Fibroblast of skin of left biceps (primary cell): ENCODE measurements around the gene PRM3.
A peak's percentile ranks its signal among the peaks of the same experiment; 100 is the strongest.

Experiments used
- DNase-seq, 2 experiments: peaks; one replicate each; pipeline ENCODE4 v3.0.0-alpha.2; 2013; ENCODE audit warnings: low read depth in 2 of 2

PRM3 gene

DNA sequence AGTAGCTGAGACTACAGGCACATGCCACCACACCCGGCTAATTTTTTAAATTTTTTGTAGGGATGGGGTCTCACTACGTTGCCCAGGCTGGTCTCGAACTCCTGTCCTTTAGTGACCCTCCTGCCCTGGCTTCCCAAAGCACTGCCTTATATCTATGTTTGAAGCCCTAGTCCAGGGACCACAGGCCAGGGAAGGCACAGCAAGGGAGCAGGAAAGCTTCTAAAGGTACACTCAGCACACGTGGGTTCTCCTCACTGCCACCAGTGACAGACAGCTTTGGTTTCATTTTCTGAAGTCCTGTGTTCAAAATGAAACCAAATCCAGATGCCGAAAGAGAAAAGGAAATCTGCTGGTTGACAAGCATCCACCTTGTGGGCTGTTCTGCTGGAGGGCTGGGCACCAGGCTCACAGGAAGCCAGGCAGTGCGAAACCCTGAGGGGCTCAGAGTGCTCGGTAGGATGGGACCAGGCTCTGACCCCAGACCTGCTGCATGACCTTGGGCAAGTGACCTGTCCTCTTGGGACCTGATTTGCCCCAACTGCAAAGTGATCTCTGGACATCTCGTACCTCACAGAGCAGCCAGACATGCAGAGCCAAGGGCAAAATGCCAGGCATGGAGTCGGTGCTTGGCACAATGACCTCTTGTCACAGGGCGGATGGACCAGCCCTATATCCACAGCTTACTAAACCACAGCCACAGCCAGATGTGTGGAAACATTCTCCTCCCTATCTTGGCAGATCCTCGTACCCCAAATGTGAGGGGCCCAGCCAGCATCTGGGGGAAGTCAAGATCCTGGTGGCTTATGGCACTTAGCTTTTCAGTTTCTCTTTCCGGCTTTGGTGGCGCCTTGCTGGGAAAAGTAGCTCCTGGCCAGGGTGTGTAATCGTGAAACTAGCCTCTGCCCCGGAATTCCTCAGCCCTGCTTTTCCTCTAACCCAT lies 14.6 kb downstream of the PRM3 start:
- no peak for DNase-seq

DNA sequence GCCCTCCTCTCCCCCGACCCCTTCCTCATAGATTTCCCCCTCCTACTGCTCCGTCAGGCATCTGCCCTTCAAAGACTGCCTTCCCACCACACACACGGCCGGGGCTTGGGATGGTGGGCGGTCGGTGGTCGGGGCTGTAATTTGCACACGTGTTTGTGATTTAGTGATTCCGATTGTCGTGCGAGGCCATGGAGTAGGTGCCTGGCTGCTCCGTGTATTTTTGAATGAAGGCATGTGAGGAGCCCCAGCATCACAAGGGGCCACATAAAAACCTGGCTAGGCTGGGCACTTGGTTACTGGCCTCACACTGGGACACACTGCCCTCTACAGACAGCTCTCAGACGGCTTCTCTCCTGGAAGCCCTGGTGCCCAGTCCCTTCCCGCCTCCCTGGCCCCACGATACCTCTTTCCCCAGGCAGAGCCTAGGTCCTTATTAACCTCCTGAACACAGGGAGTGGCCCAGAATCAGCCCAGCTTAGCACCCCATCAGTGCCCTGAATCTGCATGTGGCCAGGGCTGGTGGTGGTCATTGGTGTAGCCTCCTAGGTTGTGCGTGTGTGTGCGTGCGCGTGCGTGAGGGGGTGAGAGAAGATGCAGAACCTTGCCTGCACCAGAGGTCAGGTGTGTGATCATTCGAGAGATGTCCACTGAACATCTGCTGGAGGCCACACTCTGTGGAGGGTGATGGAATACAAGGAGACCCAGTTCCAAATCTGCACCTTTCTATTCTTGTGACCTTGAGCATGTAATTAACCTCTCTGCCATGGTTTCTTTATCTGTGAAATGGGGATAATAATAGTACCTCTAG lies 16.1 kb downstream of the PRM3 start:
- DNase-seq = peak; percentile 42 to 44

DNA sequence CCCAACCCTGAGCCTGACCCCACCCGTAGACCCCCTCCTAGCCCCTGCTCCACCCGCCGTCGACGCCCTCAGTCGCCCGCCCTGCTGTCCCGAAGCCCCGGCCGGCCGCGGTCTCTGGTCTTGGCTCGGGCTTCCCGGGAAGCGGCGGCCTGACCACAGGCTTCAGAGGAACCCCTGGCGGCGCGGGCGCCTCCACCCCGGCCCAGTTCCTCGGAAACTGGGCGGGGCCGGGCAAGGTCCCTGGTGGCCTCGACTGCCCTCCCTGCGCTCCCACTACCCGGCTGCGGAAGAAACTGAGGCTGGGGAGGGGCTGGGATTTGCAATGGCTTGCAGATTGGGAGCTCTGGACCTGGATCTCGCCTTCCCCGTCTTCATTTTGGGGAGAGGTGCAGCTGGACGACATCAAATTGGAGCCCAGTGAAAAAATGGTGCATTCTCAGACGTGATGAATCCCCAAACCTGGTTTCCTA lies 16.7 kb downstream of the PRM3 start:
- DNase-seq = no peak

DNA sequence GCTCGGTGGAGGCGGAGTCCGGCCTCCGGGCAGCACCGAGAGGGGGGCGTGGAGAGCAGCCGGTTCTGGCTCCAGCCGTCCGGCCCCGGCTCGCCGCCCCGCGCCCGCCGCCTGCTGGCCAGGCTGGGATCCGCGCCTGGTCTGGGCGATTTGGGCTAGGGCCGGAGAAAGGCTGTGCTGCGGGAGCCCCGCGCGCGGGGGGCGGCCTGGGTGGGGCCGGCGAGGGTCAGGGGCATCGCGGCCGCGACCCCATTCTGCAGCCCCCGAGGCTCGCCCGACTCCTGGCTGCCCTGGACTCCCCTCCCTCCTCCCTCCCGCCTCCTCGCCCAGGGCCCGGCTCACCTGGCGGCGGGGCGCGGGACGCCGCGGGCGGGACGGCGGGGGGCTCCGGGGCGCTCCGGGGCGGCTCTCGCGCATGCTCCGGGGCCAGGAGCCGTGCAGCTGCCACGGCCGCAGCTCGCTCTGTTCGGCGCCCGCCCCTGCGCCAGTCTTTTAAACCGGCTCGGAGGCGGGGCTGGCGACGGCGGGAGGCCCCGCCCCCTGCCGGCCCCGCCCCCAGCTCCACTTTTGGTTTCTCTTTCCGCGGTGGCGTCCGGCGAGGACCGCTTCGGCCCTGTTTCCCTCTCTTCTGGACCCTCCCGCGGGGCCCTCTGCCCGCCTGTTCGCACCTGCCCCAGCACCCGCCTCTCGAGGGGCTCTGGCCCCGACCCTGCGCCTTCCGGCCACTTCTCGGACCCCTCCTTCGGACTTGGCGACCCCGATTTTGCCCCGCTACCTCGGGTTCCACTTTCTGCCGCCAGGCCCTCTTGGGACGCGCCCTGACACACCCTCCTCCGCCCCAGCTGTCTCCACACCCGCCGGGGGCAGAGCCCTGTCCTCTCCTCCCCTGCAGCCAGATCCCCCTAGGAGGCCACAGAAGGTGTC lies 17.4 kb downstream of the PRM3 start, which contains the start of gene SOCS1:
Gene SOCS1, minus strand, starts transcription at position 468 of the 924 bp plus-strand sequence. CDS start 726 bp downstream, outside the sequence.
- peak; percentile 72 to 74 for DNase-seq

DNA sequence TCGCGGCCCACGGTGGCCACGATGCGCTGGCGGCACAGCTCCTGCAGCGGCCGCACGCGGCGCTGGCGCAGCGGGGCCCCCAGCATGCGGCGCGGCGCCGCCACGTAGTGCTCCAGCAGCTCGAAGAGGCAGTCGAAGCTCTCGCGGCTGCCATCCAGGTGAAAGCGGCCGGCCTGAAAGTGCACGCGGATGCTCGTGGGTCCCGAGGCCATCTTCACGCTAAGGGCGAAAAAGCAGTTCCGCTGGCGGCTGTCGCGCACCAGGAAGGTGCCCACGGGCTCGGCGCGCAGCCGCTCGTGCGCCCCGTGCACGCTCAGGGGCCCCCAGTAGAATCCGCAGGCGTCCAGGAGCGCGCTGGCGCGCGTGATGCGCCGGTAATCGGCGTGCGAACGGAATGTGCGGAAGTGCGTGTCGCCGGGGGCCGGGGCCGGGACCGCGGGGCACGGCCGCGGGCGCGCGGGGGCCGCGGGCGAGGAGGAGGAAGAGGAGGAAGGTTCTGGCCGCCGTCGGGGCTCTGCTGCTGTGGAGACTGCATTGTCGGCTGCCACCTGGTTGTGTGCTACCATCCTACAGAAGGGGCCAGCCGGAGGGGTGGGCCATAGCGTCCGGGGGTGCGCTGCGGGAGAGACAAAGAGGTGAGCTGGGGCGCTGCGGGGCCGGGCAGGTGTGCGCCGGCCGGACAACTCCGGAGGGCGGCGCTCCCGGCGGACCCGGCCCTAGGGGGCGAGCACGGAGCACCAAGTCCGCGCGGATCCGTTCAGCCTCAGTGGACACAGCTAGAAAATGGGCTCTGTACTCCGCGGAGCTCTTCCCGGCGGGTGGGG lies 18.3 kb downstream of the PRM3 start:
- no peak for DNase-seq

DNA sequence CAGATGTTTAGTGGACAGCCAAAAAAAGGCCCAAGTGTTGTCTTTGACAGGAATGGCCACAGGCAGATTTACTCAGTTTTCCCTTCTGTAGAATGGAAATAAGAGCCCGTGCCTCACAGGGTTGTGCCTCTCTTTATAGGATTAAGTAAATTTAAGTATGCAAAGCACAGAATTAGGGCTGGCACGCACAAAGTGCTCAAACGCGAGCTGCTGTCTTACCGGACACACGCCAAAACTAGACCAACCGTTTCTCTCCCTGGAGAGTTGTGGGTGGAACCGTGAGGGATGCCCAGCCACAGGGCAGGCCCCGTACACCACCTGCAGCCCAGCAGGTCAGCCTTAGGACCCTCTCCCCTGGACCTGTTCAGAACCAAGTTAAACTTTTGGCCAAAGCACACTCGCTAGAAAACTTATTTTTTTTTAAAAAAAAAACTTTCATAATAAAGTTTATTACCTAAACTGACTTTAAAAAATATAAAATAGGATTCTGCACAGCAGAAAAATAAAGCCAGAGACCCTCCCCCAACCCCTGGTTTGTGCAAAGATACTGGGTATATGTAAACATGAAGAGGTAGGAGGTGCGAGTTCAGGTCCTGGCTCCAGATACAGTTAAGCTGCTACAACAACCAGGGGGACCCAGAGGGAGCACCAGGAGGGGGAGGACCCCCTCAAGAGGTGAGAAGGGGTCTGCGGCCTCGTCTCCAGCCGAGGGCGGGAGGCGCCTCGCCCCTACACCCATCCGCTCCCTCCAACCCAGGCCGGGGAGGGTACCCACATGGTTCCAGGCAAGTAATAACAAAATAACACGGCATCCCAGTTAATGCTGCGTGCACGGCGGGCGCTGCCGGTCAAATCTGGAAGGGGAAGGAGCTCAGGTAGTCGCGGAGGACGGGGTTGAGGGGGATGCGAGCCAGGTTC lies 19.2 kb downstream of the PRM3 start:
- DNase-seq = no peak

DNA sequence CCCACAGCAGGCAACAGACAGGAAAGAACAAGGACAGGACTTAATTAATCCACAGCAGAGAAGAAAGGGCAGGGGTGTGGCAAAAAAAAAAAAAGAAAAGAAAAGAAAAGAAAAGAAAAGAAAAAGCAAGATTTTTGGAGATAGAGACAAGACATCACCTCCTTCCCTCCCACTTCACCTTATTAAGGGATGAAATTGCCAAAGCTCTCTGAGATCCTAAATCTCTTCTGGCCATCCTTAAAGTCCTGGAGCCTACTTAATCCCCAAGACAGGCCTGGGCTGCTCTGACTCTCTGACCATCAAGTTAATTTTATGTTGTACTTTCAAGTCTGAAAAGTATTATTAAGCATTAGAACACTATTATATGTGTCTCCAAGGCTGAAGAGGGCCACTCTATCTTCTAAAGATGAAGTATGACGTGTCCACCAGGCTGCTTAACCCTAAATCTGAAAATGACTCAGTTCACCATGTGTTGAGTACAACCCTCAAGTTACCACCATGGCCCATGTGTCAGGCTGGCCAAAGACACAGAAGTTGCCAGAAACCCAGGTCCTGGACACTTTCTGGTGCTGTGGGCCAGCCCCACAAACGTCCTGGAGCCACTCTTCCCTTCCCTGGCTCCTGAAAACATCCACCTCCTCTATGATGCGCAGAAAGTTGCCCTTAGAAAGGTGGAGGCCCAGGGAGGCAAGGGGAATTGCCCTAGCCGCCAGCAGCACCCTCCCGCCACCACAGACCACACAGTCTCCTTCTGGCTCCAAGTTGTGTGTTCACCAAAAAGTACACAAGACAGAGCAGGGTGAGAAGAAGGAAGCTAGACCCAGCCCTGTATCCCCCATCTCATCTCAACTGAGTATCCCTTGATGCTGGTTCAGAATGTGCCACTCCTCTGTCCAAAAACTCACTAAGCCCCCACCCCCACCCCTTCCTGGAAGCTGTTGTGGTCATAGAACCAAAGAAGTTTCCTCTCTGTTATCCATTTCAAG lies 20.1 kb downstream of the PRM3 start:
- no peak for DNase-seq

DNA sequence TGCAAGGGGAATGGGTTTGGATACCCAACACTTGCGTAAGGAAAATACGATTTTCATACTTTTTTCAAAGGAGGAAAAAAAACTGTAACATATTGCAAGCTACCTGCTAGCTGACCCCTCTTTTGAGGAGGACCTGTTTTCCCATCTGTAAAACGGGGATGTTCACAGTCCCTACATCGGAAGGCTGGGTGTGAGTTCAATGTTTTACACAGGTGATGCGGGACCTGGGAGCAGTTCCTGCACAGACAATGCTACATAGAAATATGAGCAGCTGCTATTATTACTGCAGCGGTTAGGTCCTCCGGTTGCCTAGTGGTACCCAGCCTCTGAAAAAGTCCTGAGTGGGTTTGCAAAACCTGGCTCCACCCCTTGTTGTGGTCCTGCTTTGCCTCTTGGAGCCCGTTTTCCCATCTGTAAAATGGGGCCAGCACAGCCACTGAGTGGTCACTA lies 20.9 kb downstream of the PRM3 start:
- no peak for DNase-seq

DNA sequence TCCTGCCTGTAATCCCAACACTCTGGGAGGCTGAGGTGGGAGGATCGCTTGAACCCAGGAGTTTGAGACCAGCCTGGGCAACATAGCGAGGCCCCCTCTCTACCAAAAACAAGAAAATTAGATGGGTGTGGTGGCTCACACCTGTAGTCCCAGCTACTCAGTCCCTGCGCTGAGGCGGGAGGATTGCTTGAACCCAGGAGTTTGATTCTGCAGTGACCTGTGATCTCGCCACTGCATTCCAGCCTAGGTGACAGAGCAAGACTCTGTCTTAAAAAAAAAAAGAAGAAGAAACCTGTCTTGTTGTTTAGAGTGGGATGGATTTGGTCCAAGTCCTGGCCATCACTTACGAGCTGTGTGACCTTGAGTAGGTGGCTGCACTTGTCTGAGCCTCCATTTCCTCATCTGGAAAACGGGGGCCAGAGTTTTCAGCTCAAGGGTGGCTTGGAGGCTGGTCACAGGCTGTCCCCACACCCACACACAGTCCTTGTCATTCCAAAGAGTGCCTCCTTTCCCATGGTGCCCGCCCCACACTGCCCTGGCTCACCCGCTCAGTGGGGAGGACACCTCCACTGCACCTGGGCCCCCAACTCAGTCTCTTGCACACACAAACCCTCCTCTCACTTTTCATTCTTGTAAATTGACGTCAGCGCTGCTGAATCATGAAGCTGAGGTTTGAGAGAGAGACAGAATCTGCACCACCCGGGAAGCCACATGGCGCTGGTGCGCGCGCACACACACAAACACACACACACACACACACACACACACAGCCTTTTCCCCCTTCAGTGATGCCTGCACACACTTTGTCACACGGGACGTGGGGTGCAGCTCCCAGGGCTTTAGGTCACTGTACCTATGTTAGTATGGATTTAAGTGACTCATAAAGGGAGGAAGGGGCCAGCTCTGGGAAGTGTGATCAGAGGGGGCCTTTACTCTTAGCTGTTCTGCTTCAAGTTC lies 21.6 kb downstream of the PRM3 start:
- DNase-seq = peak; percentile 52 to 59

DNA sequence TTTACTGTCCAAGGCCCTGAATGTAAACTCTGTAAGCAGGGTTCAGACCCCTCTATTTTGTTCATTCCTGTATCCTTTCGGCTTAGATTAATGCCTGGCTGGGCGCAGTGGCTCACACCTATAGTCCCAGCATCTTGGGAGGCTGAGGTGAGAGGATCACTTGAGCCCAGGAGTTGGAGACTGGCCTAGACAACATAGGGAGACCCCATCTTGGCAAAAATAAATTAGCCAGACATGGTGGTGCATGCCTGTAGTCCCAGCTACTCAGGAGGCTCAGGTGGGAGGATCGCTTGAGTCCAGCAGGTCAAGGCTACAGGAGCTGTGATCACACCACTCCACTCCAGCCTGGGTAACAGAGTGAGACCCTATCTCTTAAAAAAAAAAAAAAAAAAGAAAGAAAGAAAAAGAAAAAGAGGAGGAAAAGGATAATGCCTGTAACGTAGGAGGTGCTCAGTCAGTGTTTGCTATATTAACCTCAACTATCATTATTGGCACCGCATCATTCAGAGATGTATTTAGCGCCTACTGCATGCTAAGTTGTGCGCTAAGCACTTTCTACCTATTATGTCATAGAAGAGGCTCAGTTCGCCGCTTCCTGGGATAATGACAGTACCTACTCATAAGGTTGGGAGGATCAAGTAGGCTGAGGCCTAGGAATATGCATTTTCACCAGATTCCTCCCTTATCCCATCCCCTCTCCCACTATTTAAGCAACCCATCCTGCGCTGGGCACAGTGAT lies 22.5 kb downstream of the PRM3 start:
- no peak for DNase-seq

DNA sequence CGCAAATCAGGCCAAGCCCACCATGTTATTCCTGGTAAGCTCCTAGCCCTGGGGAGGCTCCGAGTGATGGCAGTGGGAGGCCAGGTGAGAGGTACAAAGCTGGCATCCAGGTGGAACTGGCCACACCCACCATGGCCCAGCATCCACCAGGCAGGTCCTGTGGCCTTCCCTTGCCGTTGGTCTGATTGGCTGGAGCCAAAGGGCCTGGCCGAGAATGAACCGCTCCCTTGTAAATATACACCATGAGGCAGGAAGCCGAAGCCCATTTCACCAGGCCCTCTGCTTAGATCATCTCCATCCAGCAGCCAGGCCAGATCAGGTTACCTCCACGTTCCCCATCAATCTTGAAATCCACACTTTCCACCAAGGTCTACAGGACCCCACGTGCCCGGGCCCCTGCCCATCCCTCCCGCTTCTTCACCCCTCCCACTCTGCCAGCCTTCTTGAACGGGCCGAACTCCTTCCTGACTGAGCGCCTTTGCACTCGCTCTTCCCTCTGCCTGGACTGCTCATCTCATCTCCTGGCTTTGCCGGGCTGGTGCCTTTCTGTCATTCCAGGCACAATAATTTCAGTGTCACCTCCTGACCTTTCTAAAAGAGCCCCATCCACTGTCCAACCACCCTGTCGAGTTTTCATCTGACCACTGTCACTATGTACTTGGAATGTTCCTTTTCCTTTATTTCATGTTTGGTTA lies 23.2 kb downstream of the PRM3 start:
- no peak for DNase-seq

DNA sequence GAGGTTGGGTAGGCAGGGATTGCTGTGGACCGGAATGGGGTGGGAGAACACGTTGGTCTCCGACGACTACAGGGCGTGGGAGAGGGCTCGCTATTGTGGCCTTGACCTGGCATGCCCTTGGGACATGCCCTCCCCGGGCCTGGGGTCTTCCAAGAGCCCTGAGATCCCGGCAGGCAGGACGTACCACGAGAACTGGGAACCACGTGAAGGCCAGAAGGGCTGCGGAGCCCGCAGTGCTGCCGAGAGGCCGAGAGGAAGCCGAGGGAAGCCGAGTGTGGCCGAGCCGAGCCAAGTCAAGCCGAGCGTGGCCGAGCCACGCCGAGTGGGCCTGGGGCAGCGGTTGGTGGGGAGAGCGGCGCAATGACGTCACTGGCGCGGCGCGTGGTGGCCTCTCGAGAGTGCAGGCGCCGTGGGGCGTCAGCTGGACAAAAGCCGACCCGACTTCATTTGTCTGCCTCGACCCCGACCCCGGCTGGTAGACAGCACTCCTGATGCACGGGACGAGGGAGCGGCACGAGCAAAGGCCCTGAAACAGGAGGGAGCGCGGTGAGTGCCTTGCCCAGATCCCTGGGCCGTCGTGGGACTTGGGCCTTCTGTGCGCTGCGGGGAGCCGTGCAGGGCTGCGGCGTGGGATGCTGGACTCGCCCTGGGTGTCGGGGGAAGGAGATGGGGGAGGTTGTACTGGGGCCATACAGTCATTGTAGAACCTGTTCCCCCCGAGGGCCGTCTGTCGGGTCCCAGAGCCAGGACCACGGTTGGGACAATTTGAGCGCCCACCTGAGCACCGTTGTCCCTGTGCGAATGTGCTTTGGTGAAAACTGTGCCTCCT lies 24.0 kb downstream of the PRM3 start:
- DNase-seq = no peak

DNA sequence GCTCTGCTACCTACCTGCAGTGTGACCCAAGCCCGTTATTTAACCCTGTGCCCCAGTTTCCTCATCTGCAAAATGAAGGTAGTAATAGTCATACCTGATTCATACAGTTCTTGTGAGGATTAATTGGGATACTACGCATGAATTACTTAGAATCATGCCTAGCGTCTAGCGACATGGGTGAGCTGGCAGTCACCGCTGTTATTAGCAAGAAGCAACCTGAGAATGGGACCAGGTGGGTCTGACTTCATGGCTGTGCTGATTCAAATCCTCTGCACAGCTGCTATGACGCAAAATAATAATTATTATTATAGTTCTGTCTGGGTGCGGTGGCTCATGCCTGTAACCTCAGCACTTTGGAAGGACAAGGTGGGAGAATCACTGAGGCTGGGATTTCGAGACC lies 25.3 kb downstream of the PRM3 start:
- DNase-seq = no peak

DNA sequence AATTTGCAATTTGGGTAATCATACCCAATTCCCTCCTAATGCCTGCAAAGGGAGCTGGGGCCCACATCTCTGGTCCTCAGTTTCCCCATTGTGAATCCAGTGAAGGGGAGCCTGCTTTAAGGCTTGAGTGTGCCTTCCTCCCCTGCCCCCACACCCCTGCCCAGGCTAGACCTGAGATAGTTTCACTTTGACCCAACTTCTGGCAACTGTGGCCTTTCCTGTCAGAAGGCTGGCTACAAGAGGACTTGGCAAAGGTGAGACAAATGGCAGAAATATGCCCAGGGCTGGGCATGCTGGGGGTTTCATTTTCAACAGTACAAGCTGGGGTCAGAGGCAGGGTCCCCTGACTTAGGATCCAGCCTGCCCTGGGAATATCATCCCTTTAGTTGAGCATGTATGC lies 27.4 kb downstream of the PRM3 start:
- no peak for DNase-seq

DNA sequence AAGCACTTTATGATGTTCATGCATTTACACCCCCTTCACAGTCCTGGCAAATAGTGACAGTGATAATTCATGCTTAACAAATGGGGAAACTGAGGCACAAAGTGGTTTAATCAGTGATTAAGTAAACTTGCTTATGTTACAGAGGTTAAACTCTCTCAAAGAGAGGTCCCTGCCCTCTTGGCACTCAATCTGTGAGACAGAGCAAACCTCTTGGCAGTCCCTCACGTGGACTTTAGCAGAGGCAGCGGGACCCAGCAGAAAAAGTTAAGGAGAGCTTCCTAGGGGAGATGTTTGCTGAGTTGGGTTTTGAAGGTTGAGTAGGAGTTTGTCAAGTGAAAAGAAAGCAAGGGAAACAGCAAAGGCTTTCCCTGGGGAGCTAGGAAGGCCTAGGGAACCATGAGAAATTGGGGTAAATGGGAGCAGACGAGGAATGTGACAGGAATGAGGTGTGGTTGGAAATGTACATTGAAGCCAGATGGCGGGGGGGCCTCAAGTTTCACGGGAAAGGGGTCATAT lies 28.1 kb downstream of the PRM3 start:
- no peak for DNase-seq
